HepG2 (cell line): ENCODE results near the gene UBAC2. TPM values are rescaled to one million over a fixed set of nuclear protein-coding genes. Genes with fewer than 3 reads are reported as not detected.

Experiments used
- ATAC-seq: fragments of 200-7000 bp; cut with Tn5 transposase; 3 replicates; pipeline ENCODE4 v1.9.1; 2020; ENCODE audit warnings: mild to moderate bottlenecking, moderate library complexity
- BruUV-seq: library from RNA; stranded (reverse); fragments of 400-500 nt; replicated peaks from 2 replicates; lab custom pipeline; 2021; lab: Mats Ljungman, UMichigan
- CTCF ChIA-PET: fragments of 300-600 bp; formaldehyde crosslinking; extraction: SDS; loops from one replicate; lab custom pipeline; 2021; ENCODE audit warnings: low total read pairs, inconsistent platforms, low intra/inter-chr PET ratio; lab: Yijun Ruan, JAX
- POLR2A ChIA-PET: fragments of 350-600 bp; sonication (Branson Sonifier 250); formaldehyde crosslinking; loops from one replicate; lab custom pipeline; 2020; ENCODE audit warnings: antibody characterized with exemption, inconsistent platforms; lab: Yijun Ruan, JAX
- DNase-seq: peaks from one replicate; pipeline ENCODE4 v3.0.0-alpha.2; 2015; ENCODE audit warnings: low spot score
- FAIRE-seq: peaks from 3 replicates; lab custom pipeline; 2011; peaks lifted over from hg19 to GRCh38; lab: Jason Lieb, UNC
- H2AFZ ChIP-seq: one replicate; pipeline ENCODE4 v1.6.1; 2011; ENCODE audit warnings: low read length, inconsistent platforms
- H3K27ac ChIP-seq: fragments of 300-600 bp; 3 replicates; pipeline ENCODE4 v1.8.0; 2011; ENCODE audit warnings: mixed run types, mild to moderate bottlenecking, mixed read lengths, low read length, inconsistent platforms; ENCODE audit not compliant: insufficient read depth; ENCODE audit errors: extremely low read length
- H3K27me3 ChIP-seq, 2 experiments: fragments of 200-600 bp in 1 of 2; 2 replicates in 1 of 2; 3 replicates in 1 of 2; pipeline versions ENCODE4 v1.6.0 to v1.8.0; 2011; ENCODE audit warnings: low read length in 2 of 2, mild to moderate bottlenecking in 2 of 2, moderate library complexity in 2 of 2, inconsistent platforms in 1 of 2; ENCODE audit not compliant: insufficient read depth in 2 of 2, control insufficient read depth in 1 of 2
- H3K36me3 ChIP-seq, 2 experiments: fragments of 200-600 bp in 1 of 2; replicated peaks in 1 of 2; 2 replicates in 1 of 2; 3 replicates in 1 of 2; pipeline versions ENCODE4 v1.5.1 to v1.8.0; 2011; ENCODE audit warnings: low read length in 2 of 2, inconsistent platforms in 1 of 2; ENCODE audit not compliant: insufficient read depth in 2 of 2, control insufficient read depth in 1 of 2
- H3K4me1 ChIP-seq: 2 replicates; pipeline ENCODE4 v1.5.1; 2012; ENCODE audit warnings: low read length, inconsistent platforms; ENCODE audit not compliant: insufficient read depth
- H3K4me2 ChIP-seq: 2 replicates; pipeline ENCODE4 v1.6.0; 2011; ENCODE audit warnings: low read depth, low read length, inconsistent platforms
- H3K4me3 ChIP-seq, 3 experiments: fragments of 200-600 bp in 1 of 3; sonication (generic), shearing (Covaris generic) in 1 of 3; replicated peaks in 1 of 3; 2 replicates each; pipeline ENCODE4 v1.5.1; 2011 to 2016; ENCODE audit warnings: low read length in 3 of 3, inconsistent platforms in 2 of 3, low read depth in 2 of 3, mild to moderate bottlenecking in 2 of 3, control low read depth in 1 of 3, mixed read lengths in 1 of 3; ENCODE audit not compliant: insufficient read depth in 1 of 3
- H3K79me2 ChIP-seq: one replicate; pipeline ENCODE4 v1.6.1; 2011; ENCODE audit warnings: low read length, inconsistent platforms; ENCODE audit not compliant: insufficient read depth
- H3K9ac ChIP-seq: 2 replicates; pipeline ENCODE4 v1.6.0; 2011; ENCODE audit warnings: mild to moderate bottlenecking, low read depth, low read length, inconsistent platforms; ENCODE audit not compliant: insufficient read depth
- H3K9me3 ChIP-seq: 2 replicates; pipeline ENCODE4 v1.5.1; 2012; ENCODE audit warnings: mild to moderate bottlenecking, low read length
- H4K20me1 ChIP-seq: 2 replicates; pipeline ENCODE4 v1.6.0; 2011; ENCODE audit warnings: inconsistent platforms, mild to moderate bottlenecking, low read length, moderate library complexity; ENCODE audit not compliant: insufficient read depth
- BRD4 ChIP-seq: sonication (generic); formaldehyde crosslinking; IDR thresholded peaks from 2 replicates; pipeline ENCODE4 v1.4.0; 2020; ENCODE audit warnings: missing genetic modification reagents
- KDM1A ChIP-seq: IDR thresholded peaks from 2 replicates; pipeline ENCODE4 v1.6.1; 2016; ENCODE audit warnings: missing compliant biosample characterization
- MTA1 ChIP-seq: sonication (generic); formaldehyde crosslinking; IDR thresholded peaks from 2 replicates; pipeline ENCODE4 v1.4.0; 2020; ENCODE audit warnings: missing genetic modification reagents, mild to moderate bottlenecking, borderline replicate concordance
- PHF20 ChIP-seq: sonication (generic); formaldehyde crosslinking; IDR thresholded peaks from 2 replicates; pipeline ENCODE4 v1.5.0; 2020; ENCODE audit warnings: mild to moderate bottlenecking, missing genetic modification reagents
- RBAK ChIP-seq: sonication (generic); formaldehyde crosslinking; IDR thresholded peaks from 2 replicates; pipeline ENCODE4 v1.5.1; 2020; ENCODE audit warnings: mild to moderate bottlenecking, missing genetic modification reagents
- SALL1 ChIP-seq: sonication (generic); formaldehyde crosslinking; IDR thresholded peaks from 2 replicates; pipeline ENCODE4 v1.8.0; 2022; ENCODE audit warnings: mild to moderate bottlenecking, missing genetic modification reagents
- SAP130 ChIP-seq: IDR thresholded peaks from 2 replicates; pipeline ENCODE4 v1.6.1; 2016; ENCODE audit warnings: low read depth
- SPEN ChIP-seq: sonication (generic); formaldehyde crosslinking; IDR thresholded peaks from 2 replicates; pipeline ENCODE4 v1.5.1; 2020; ENCODE audit warnings: low read depth, mild to moderate bottlenecking, missing genetic modification reagents
- TBL1XR1 ChIP-seq: fragments of 150-350 bp; IDR thresholded peaks from 2 replicates; pipeline ENCODE4 v1.6.1; 2014; ENCODE audit warnings: borderline replicate concordance, low read length; ENCODE audit not compliant: partially characterized antibody
- THAP7 ChIP-seq: sonication (generic); formaldehyde crosslinking; IDR thresholded peaks from 2 replicates; pipeline ENCODE4 v1.8.1; 2023; ENCODE audit warnings: mild to moderate bottlenecking, missing genetic modification reagents
- ZNF180 ChIP-seq: sonication (generic); formaldehyde crosslinking; IDR thresholded peaks from 2 replicates; pipeline ENCODE4 v1.4.0; 2020; ENCODE audit warnings: low read depth, missing genetic modification reagents, borderline replicate concordance
- WGBS: methylation state at CpG from one replicate; pipeline ENCODE4 v1.1.6; 2017; ENCODE audit warnings: low lambda C conversion rate; 5-methylcytosine and 5-hydroxymethylcytosine counted together
- in situ Hi-C: cut with HindIII; loops from 2 replicates; pipeline ENCODE4 v1.10.0; 2017; ENCODE audit warnings: low pct_unique_long_range_greater_than_20kb; ENCODE audit not compliant: extremely low pct_ligation_motif_present
- intact Hi-C: fragments of 100-400 bp; cut with micrococcal nuclease; formaldehyde crosslinking; loops from one replicate; pipeline ENCODE4 v1.10.0; 2022; ENCODE audit not compliant: unreplicated experiment
- polyA plus RNA-seq, 8 experiments: library from polyadenylated mRNA; depleted of rRNA in 3 of 8; stranded (reverse) in 7 of 8; unstranded in 1 of 8; fragments of >200 nt; fragmentation: Illumina TruSeq in 4 of 8; extraction: Trizol in 4 of 8; gene quantifications; 2 replicates each; pipeline versions ENCODE4 v1.2.1 to v1.2.3, GENCODE V29; 2011 to 2016; ENCODE audit warnings: low read depth in 4 of 8, missing spikeins in 1 of 8, mixed read lengths in 1 of 8; ENCODE audit not compliant: insufficient read depth in 1 of 8
- total RNA-seq, 5 experiments: library from RNA; depleted of rRNA; stranded (reverse); fragments of >200 nt; fragmentation: Illumina TruSeq; extraction: Trizol; gene quantifications; 2 replicates each; pipeline ENCODE4 v1.2.3, GENCODE V29; 2016; ENCODE audit warnings: low read depth in 1 of 5

The UBAC2 gene
- total and polyA plus RNA-seq, 2 of the 13 experiments (the other 11 are each of a cell fraction or from before 2014, with no cell fraction given): 61.3 to 80.8 TPM

GRCh38 chr13:99335603-99336002 is 134.9 kb downstream of the UBAC2 start:
- no TSS peak for BruUV-seq
- ATAC-seq (no peak), DNase-seq (no peak), FAIRE-seq (no peak)
- intact Hi-C loops (no loop called here), in situ Hi-C loops (no loop called here)
- no peaks in the 10 kb centered on the region for H4K20me1 ChIP-seq
- no peaks in the 10 kb centered on the region for H3K79me2 ChIP-seq
- ChIA-PET CTCF (no interaction called here), POLR2A (no interaction called here)
- H3K4me3 ChIP-seq: no peak overlapping the region
- H3K9ac ChIP-seq: no peak overlapping the region
- TF ChIP-seq PHF20 (CRISPR knock-in tag) (no peak), THAP7 (CRISPR knock-in tag) (no peak), SPEN (CRISPR knock-in tag) (no peak), KDM1A (no peak), BRD4 (CRISPR knock-in tag) (no peak), ZNF180 (CRISPR knock-in tag) (no peak), MTA1 (no peak), TBL1XR1 (no peak), RBAK (no peak), SALL1 (CRISPR knock-in tag) (no peak), SAP130 (CRISPR knock-in tag) (no peak)
- H3K9me3 ChIP-seq: no peaks in the 10 kb centered on the region
- H2AFZ ChIP-seq: no peak overlapping the region
- H3K27ac ChIP-seq: no peak overlapping the region
- H3K27me3 ChIP-seq: no peaks in the 10 kb centered on the region
- 96% methylated on average over 4 of the region's 4 CpGs for WGBS
- H3K4me1 ChIP-seq: peaks cover 20% of the 10 kb centered on the region
- H3K4me2 ChIP-seq: no peak overlapping the region
- H3K36me3 ChIP-seq: peaks cover 4 to 16% of the 10 kb centered on the region in 2 experiments; a peak in 3 of 5 replicates
